Measurements from ENCODE around the gene CYLD. TPM values are rescaled to one million over a fixed set of nuclear protein-coding genes. Genes with fewer than 3 reads are reported as not detected.

The CYLD gene
- total and polyA plus RNA-seq, 8 donors = 7.0 to 82.1 (median 13.5) TPM

DNA sequence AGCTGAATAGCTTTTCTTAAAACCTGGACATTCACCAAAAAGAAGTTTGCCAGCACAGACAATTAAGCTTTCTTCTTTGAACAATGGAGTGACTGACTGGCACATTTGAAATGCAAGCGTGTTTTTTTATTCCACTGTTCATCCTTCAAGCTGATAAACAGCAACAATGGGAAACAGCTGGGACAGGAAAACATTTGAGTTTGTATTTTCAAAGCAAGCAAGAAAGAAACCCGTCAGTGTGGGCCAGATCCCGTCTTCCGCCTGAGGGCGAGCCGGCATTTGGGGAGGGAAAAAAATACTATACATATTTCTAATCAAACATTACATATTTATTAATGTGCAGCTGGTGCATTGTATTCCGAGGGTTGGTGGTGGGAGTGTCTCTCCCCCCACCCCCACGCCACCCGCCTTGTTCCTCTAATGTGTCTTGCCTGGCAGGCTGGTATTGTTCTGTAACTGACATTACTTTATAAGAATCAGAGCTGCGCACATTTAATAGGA is 94.3 kb downstream of the CYLD start:
- Histone ChIP-seq H3K27me3 (peaks cover 3 to 18% (median 12%) of the 10 kb centered on the region in 3 donors), H3K4me1 (peaks cover 0 to 6% (median 6%) of the 10 kb centered on the region in 4 donors), H3K36me3 (no peaks in the 10 kb centered on the region), H3K27ac (no peak overlapping the region), H3K9me3 (no peaks in the 10 kb centered on the region), H3K4me3 (no peak overlapping the region)
- intact Hi-C loops (cut with DNase I; ENCODE audit: low total_unique reads) = no loop called here
- TF ChIP-seq EP300 (IDR thresholded peaks at IDR 0.05) (no peak), POLR2AphosphoS5 (IDR thresholded peaks at IDR 0.05) (no peak), POLR2A (IDR thresholded peaks at IDR 0.05) (no peak)
- TF ChIP-seq, protein P1, sequence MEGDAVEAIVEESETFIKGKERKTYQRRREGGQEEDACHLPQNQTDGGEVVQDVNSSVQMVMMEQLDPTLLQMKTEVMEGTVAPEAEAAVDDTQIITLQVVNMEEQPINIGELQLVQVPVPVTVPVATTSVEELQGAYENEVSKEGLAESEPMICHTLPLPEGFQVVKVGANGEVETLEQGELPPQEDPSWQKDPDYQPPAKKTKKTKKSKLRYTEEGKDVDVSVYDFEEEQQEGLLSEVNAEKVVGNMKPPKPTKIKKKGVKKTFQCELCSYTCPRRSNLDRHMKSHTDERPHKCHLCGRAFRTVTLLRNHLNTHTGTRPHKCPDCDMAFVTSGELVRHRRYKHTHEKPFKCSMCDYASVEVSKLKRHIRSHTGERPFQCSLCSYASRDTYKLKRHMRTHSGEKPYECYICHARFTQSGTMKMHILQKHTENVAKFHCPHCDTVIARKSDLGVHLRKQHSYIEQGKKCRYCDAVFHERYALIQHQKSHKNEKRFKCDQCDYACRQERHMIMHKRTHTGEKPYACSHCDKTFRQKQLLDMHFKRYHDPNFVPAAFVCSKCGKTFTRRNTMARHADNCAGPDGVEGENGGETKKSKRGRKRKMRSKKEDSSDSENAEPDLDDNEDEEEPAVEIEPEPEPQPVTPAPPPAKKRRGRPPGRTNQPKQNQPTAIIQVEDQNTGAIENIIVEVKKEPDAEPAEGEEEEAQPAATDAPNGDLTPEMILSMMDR (IDR thresholded peaks at IDR 0.05) = no peak
- DNase-seq = no peak
- 44 to 59% (median 53%) methylated on average over 10 of the region's 10 CpGs for WGBS, 5 donors

DNA sequence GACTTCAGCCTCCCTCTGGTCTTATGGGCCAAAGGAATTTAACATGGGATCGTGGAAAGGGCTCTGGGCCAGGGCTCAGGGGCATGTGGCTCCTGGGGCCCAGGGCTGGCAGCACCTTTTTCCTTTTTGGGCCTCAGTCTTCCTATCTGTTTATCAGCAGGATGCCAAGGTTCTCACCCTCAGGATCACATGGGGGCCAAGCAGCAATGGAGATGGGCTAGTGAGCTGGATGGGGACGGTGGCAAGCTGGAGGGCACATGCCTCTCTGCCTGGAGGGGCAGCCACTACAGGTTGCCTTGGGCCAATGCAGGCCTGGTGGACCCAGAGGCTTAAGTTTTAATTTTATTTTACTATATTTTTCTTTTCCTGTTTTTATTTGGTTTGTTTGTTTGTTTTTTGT is 95.4 kb downstream of the CYLD start:
- H3K36me3 ChIP-seq = no peaks in the 10 kb centered on the region
- no peak for DNase-seq
- no peak overlapping the region for H3K27ac ChIP-seq
- intact Hi-C loops (cut with DNase I; ENCODE audit: low total_unique reads) = no loop called here
- H3K4me3 ChIP-seq = no peak overlapping the region
- H3K27me3 ChIP-seq = peaks cover 7 to 29% (median 20%) of the 10 kb centered on the region in 3 donors
- no peaks in the 10 kb centered on the region for H3K9me3 ChIP-seq
- peaks cover 0 to 11% (median 8%) of the 10 kb centered on the region in 4 donors for H3K4me1 ChIP-seq
- 81 to 94% (median 88%) methylated on average over 2 of the region's 2 CpGs for WGBS, 5 donors
- TF ChIP-seq, protein P1 (IDR thresholded peaks at IDR 0.05) = no peak
- no peak for TF ChIP-seq EP300 (IDR thresholded peaks at IDR 0.05)
- TF ChIP-seq POLR2AphosphoS5 (IDR thresholded peaks at IDR 0.05) = no peak
- no peak for TF ChIP-seq POLR2A (IDR thresholded peaks at IDR 0.05)

DNA sequence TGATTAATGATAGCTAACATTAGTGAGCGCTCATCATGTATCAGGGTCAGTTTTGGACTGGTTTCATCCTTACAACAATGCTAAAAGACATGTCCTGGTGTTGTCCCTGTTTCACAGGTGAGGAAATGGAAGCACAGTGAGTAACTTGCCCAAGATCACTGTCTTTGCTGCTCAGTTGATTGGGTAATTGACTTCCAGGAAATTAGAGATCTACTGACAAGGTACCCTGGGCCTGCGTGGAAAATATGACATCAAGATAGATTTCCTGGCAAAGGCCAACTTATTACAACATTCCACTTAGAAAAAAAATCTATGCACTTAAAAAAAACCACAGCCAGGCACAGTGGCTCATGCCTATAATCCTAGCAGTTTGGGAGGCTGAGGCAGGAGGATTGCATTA is 96.3 kb downstream of the CYLD start:
- Histone ChIP-seq H3K9me3 (no peaks in the 10 kb centered on the region), H3K27me3 (peaks cover 7 to 35% (median 20%) of the 10 kb centered on the region in 3 donors), H3K27ac (no peak overlapping the region), H3K36me3 (no peaks in the 10 kb centered on the region), H3K4me3 (no peak overlapping the region), H3K4me1 (peaks cover 0 to 11% (median 8%) of the 10 kb centered on the region in 4 donors)
- no peak for DNase-seq
- WGBS, 5 donors = 50 to 77% (median 67%) methylated on average over 2 of the region's 2 CpGs
- no peak for TF ChIP-seq POLR2A (IDR thresholded peaks at IDR 0.05)
- no peak for TF ChIP-seq EP300 (IDR thresholded peaks at IDR 0.05)
- TF ChIP-seq POLR2AphosphoS5 (IDR thresholded peaks at IDR 0.05) = no peak
- TF ChIP-seq, protein P1 (IDR thresholded peaks at IDR 0.05) = no peak
- intact Hi-C loops (cut with DNase I; ENCODE audit: low total_unique reads) = no loop called here

DNA sequence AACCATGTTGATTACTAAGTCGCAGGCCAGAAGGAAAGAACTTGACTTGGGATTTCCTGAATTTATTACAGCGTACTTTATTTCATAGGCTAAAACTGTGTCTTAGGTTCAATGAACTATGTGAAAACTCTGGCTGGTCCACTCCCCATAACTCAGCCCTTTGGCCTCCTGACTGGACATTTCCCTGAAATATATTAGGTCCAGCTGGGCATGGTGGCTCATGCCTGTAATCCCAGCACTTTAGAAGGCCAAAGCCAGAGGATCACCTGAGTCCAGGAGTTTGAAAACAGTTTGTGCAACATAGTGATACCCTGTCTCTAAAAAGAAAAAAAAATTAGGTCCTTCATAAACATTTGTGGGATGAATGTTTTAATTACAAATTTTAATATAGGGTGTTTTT is 97.0 kb downstream of the CYLD start:
- Histone ChIP-seq H3K36me3 (no peaks in the 10 kb centered on the region), H3K4me3 (no peak overlapping the region), H3K4me1 (peaks cover 0 to 11% (median 8%) of the 10 kb centered on the region in 4 donors), H3K9me3 (no peaks in the 10 kb centered on the region), H3K27me3 (peaks cover 7 to 35% (median 20%) of the 10 kb centered on the region in 3 donors), H3K27ac (no peak overlapping the region)
- TF ChIP-seq POLR2AphosphoS5 (IDR thresholded peaks at IDR 0.05) = no peak
- TF ChIP-seq, protein P1 (IDR thresholded peaks at IDR 0.05) = no peak
- intact Hi-C loops (cut with DNase I; ENCODE audit: low total_unique reads) = no loop called here
- 87 to 97% (median 93%) methylated on average over 2 of the region's 2 CpGs for WGBS, 5 donors
- no peak for DNase-seq
